ENCODE data around the gene B3GNT7. TPM values are rescaled to one million over a fixed set of nuclear protein-coding genes. Genes with fewer than 3 reads are reported as not detected.
"Not testable (repeated sequence)": the region's sequence is repeated elsewhere in the genome, so short reads cannot be mapped to it uniquely, and the experiment has no call there.

B3GNT7 gene
- total and polyA plus RNA-seq, 2 of the 4 experiments (the other 2 are of a cell fraction), result under 0.01 to 0.03 TPM

DNA sequence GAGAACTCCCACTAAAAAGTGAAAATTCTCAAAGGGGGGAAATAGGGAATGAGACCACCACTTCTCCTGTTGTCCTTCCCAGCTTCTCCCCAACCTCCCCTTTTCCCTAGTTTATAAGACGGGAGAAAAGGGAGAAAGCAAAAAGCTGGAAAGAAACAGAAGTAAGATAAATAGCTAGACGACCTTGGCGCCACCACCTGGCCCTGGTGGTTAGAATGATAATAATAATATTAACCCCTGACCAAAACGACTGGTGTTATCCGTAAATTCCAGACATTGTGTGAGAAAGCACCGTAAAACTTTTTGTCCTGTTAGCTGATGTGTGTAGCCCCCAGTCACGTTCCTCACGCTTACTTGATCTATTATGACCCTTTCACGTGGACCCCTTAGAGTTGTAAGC is 12.8 kb downstream of the B3GNT7 start:
- H2BK20ac ChIP-seq (ENCODE audit: low read depth, low read length); DNase-seq; H3K27ac ChIP-seq (ENCODE audit: insufficient read depth, low read length); H2BK120ac ChIP-seq (ENCODE audit: low read depth, low read length); H3K23ac ChIP-seq (ENCODE audit: low read depth, low read length); H2AK5ac ChIP-seq (ENCODE audit: low read depth, low read length); H3K79me1 ChIP-seq (ENCODE audit: low read depth in 1 of 2, low read length in 2 of 2); dilution Hi-C loops (cut with HindIII; ENCODE audit: low sequenced_read_pairs, unreplicated experiment); H3K4me2 ChIP-seq (ENCODE audit: low read depth, low read length); H2AK9ac ChIP-seq (replicated peaks; ENCODE audit: low read depth, low read length, poor library complexity); H3K4me3 ChIP-seq (ENCODE audit: insufficient read depth, low read depth, low read length); POLR2A ChIA-PET (ENCODE audit: unreplicated experiment); H3K4me1 ChIP-seq (ENCODE audit: control insufficient read depth, insufficient read depth, low read length); intact Hi-C loops (cut with micrococcal nuclease); H3K18ac ChIP-seq (ENCODE audit: low read depth, low read length); H3K36me3 ChIP-seq (ENCODE audit: control insufficient read depth, insufficient read depth, low read length); H3K4ac ChIP-seq (ENCODE audit: low read depth, low read length); H4K8ac ChIP-seq (ENCODE audit: low read depth in 2 of 2, low read length in 2 of 2); H4K91ac ChIP-seq (ENCODE audit: insufficient read depth, low read depth, low read length); BruUV-seq (replicated peaks); H3K56ac ChIP-seq (ENCODE audit: extremely low read depth, insufficient read depth, low read length); H3K9ac ChIP-seq (ENCODE audit: low read depth, low read length); ATAC-seq (ENCODE audit: low read depth); H3K27me3 ChIP-seq (ENCODE audit: control insufficient read depth, insufficient read depth, low read length); H3K9me1 ChIP-seq (ENCODE audit: insufficient read depth, low read length); in situ Hi-C loops (cut with MboI; ENCODE audit: low sequenced_read_pairs); H4K5ac ChIP-seq (ENCODE audit: low read depth, low read length); H2BK5ac ChIP-seq (ENCODE audit: low read depth, low read length, poor library complexity, severe bottlenecking); H3K14ac ChIP-seq (replicated peaks; ENCODE audit: low read depth, low read length); H2AFZ ChIP-seq (replicated peaks; ENCODE audit: low read length, poor library complexity); H2BK15ac ChIP-seq (ENCODE audit: low read depth, low read length); H3K9me3 ChIP-seq (ENCODE audit: control insufficient read depth, insufficient read depth, low read length); H4K20me1 ChIP-seq (ENCODE audit: insufficient read depth, low read length): not testable (repeated sequence)
- CTCF ChIA-PET, result interaction anchor here (0.7 to 1.4 kb wide), 2 partner anchors 111 to 182 kb away, joined by 3 read pairs; no protein-coding TSS in a partner anchor
- no CpG with 5 or more reads among the region's 9 CpGs for WGBS, 2 experiments (ENCODE audit: extremely low coverage in 2 of 2, insufficient read length in 1 of 2)

Data from IMR-90 (cell line).